ENCODE results near the gene SLC39A5. TPM values are rescaled to one million over a fixed set of nuclear protein-coding genes. Genes with fewer than 3 reads are reported as not detected.

The SLC39A5 gene
- total and polyA plus RNA-seq, 2 of the 13 experiments (the other 11 are each of a cell fraction or from before 2014, with no cell fraction given) = 59.7 to 101 TPM

GRCh38 chr12:56266693-56267442, 37.0 kb downstream of the SLC39A5 start, which contains the start of gene COQ10A (continued):
- no peak for TF ChIP-seq ZFP36L2 (CRISPR knock-in tag; IDR thresholded peaks at IDR 0.05)
- no peak for TF ChIP-seq ZMAT5 (CRISPR knock-in tag; IDR thresholded peaks at IDR 0.05; ENCODE audit: borderline replicate concordance, low read depth)
- TF ChIP-seq ZNF263 (CRISPR knock-in tag; IDR thresholded peaks at IDR 0.05) = no peak
- TF ChIP-seq KDM3A (CRISPR knock-in tag; IDR thresholded peaks at IDR 0.05; ENCODE audit: low read depth) = peak; percentile 78; the same call in 1 of the 2 replicates
- peak; percentile 69; the same call in 1 of the 2 replicates for TF ChIP-seq ZNF749 (CRISPR knock-in tag; IDR thresholded peaks at IDR 0.05; ENCODE audit: borderline replicate concordance)
- TF ChIP-seq ZNF3 (CRISPR knock-in tag; IDR thresholded peaks at IDR 0.05) = 0 out of 2 replicates have a peak, but pooled peaks have one; percentile 19
- no peak for TF ChIP-seq RELA (CRISPR knock-in tag; IDR thresholded peaks at IDR 0.05)
- 0 out of 2 replicates have a peak, but pooled peaks have one; percentile 31 for TF ChIP-seq ZFP41 (CRISPR knock-in tag; IDR thresholded peaks at IDR 0.05; ENCODE audit: borderline replicate concordance)
- TF ChIP-seq HMGXB3 (CRISPR knock-in tag; IDR thresholded peaks at IDR 0.05; ENCODE audit: borderline replicate concordance) = no peak
- TF ChIP-seq SATB2 (CRISPR knock-in tag; IDR thresholded peaks at IDR 0.05) = peak; percentile 2; the same call in 1 of the 2 replicates
- no peak for TF ChIP-seq XBP1 (CRISPR knock-in tag; IDR thresholded peaks at IDR 0.05)
- peak; percentile 47; the same call in 1 of the 2 replicates for TF ChIP-seq FOXO1 (CRISPR knock-in tag; IDR thresholded peaks at IDR 0.05)
- no peak for TF ChIP-seq NAIF1 (CRISPR knock-in tag; IDR thresholded peaks at IDR 0.05; ENCODE audit: borderline replicate concordance)
- TF ChIP-seq POLR2G (IDR thresholded peaks at IDR 0.05; ENCODE audit: low read depth, low read length) = peak; percentile 93
- TF ChIP-seq, protein P1, sequence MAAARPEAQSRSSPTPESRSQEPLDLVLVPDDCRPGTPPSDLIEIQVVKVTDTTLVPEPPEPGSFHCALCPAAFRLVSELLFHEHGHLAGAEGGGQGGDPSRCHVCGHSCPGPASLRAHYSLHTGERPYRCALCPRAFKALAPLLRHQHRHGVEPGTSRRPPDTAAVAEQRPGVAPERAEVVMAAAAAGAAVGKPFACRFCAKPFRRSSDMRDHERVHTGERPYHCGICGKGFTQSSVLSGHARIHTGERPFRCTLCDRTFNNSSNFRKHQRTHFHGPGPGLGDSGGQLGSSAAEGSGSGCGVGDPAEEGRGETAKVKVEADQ (CRISPR knock-in tag; IDR thresholded peaks at IDR 0.05; ENCODE audit: borderline replicate concordance) = peak; percentile 86; the same call in 1 of the 2 replicates
- 0 out of 2 replicates have a peak, but pooled peaks have one; percentile 15 for TF ChIP-seq SP5 (CRISPR knock-in tag; IDR thresholded peaks at IDR 0.05; ENCODE audit: borderline replicate concordance, low read depth)
- TF ChIP-seq GTF3A (CRISPR knock-in tag; conservative IDR thresholded peaks at IDR 0.05) = no peak
- TF ChIP-seq, protein P2, sequence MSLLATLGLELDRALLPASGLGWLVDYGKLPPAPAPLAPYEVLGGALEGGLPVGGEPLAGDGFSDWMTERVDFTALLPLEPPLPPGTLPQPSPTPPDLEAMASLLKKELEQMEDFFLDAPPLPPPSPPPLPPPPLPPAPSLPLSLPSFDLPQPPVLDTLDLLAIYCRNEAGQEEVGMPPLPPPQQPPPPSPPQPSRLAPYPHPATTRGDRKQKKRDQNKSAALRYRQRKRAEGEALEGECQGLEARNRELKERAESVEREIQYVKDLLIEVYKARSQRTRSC (CRISPR knock-in tag; IDR thresholded peaks at IDR 0.05; ENCODE audit: low read depth) = no peak
- peak; percentile 40; the same call in 1 of the 2 replicates for TF ChIP-seq SOX5 (CRISPR knock-in tag; IDR thresholded peaks at IDR 0.05; ENCODE audit: borderline replicate concordance)
- TF ChIP-seq TSC22D2 (CRISPR knock-in tag; IDR thresholded peaks at IDR 0.05; ENCODE audit: borderline replicate concordance) = 0 out of 2 replicates have a peak, but pooled peaks have one; percentile 57
- peak; percentile 77; the same call in 1 of the 2 replicates for TF ChIP-seq IKZF5 (CRISPR knock-in tag; IDR thresholded peaks at IDR 0.05)
- TF ChIP-seq MEIS2 (CRISPR knock-in tag; IDR thresholded peaks at IDR 0.05) = no peak
- TF ChIP-seq ZNF567 (CRISPR knock-in tag; IDR thresholded peaks at IDR 0.05; ENCODE audit: borderline replicate concordance) = no peak

All from HepG2 (cell line).